ENCODE measurements around the gene ARRDC1.

GRCh38 chr9:137630126-137630525 lies 24.6 kb downstream of the ARRDC1 start:
- no peak for TF ChIP-seq REST (IDR thresholded peaks at IDR 0.05)
- TF ChIP-seq, protein P1, sequence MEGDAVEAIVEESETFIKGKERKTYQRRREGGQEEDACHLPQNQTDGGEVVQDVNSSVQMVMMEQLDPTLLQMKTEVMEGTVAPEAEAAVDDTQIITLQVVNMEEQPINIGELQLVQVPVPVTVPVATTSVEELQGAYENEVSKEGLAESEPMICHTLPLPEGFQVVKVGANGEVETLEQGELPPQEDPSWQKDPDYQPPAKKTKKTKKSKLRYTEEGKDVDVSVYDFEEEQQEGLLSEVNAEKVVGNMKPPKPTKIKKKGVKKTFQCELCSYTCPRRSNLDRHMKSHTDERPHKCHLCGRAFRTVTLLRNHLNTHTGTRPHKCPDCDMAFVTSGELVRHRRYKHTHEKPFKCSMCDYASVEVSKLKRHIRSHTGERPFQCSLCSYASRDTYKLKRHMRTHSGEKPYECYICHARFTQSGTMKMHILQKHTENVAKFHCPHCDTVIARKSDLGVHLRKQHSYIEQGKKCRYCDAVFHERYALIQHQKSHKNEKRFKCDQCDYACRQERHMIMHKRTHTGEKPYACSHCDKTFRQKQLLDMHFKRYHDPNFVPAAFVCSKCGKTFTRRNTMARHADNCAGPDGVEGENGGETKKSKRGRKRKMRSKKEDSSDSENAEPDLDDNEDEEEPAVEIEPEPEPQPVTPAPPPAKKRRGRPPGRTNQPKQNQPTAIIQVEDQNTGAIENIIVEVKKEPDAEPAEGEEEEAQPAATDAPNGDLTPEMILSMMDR (IDR thresholded peaks at IDR 0.05) = no peak
- TF ChIP-seq MYC (IDR thresholded peaks at IDR 0.05; ENCODE audit: borderline replicate concordance, low read length) = no peak
- no peak for TF ChIP-seq ZC3H11A (IDR thresholded peaks at IDR 0.05)
- no peak for TF ChIP-seq ZFP36 (IDR thresholded peaks at IDR 0.05; ENCODE audit: borderline replicate concordance, partially characterized antibody)
- TF ChIP-seq RCOR1 (IDR thresholded peaks at IDR 0.05; ENCODE audit: low read depth, low read length) = no peak
- TF ChIP-seq HOXA7 (CRISPR knock-in tag; IDR thresholded peaks at IDR 0.05) = no peak
- TF ChIP-seq RAD21 (conservative IDR thresholded peaks at IDR 0.05 in 1 of 2, IDR thresholded peaks at IDR 0.05 in 1 of 2) = no peak

Measured in A549 (cell line).